HuH-7 (cell line): ENCODE measurements around the gene GLTP.
"Not testable (repeated sequence)": the region's sequence is repeated elsewhere in the genome, so short reads cannot be mapped to it uniquely, and the experiment has no call there.

Experiments used
- DNase-seq: peaks from one replicate; pipeline ENCODE4 v3.0.0; 2011; ENCODE audit warnings: low spot score

Gene GLTP

DNA sequence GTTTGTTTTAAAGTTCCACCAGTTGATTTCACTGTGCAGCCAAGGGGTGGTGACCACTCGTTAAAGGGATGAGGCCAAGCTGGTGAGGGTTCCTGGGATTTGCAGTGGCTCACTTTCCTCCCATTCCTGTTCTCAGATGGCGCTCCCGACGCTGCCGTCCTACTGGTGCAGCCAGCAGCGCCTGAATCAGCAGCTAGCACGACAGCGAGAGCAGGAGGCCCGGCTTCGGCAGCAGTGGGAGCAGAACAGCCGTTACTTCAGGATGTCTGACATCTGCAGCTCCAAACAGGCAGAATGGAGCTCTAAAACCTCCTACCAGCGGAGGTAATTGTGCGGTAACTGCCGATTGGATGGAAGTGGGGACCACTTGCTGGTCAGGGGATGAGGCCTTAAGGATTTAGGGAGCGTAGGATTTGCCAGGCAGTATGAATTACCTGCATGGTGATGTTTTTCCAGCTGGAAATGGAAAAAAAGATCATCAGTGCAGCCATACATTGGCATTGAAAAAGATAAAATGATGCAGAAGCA is 22.6 kb upstream of the GLTP start:
- no peak for DNase-seq

DNA sequence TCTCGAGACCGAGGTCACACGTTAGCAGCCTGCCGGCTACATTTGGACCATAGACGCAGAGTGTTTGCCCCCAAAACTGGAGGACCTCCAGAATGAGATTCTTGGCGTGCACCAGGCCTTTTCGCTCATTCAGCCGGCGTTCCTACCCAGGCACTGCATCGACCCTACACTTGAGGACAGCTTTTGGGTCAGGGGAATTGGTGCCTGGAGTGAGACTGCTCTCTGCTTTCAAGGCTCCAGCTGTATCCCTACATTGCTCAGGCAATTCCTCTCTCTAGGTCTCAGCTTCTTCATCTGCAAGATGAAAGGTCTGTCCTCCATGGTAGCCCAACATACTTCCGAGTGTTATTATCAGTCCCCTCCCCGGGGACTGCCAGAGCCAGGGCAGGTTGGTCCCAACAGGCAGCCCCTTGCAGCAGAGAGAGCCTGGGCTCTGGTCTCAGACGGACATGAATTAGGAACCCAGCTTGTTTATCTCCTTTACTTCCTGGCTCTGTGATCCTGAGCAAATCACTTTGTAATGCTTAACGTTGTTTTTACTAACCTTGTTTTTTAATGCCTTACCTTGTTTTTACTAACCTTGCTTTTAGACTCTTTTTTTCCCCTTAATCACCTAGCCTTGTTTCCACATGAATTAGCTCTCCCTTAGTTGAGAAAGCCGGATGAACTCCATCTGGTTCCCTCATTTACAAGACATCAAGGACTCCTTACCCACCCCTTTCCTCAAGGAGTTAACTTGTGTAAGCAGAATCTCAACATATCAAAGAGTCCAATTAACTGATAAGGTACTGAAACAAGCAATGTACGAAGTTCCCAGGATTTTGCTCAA is 20.6 kb upstream of the GLTP start:
- peak; percentile 55 for DNase-seq

DNA sequence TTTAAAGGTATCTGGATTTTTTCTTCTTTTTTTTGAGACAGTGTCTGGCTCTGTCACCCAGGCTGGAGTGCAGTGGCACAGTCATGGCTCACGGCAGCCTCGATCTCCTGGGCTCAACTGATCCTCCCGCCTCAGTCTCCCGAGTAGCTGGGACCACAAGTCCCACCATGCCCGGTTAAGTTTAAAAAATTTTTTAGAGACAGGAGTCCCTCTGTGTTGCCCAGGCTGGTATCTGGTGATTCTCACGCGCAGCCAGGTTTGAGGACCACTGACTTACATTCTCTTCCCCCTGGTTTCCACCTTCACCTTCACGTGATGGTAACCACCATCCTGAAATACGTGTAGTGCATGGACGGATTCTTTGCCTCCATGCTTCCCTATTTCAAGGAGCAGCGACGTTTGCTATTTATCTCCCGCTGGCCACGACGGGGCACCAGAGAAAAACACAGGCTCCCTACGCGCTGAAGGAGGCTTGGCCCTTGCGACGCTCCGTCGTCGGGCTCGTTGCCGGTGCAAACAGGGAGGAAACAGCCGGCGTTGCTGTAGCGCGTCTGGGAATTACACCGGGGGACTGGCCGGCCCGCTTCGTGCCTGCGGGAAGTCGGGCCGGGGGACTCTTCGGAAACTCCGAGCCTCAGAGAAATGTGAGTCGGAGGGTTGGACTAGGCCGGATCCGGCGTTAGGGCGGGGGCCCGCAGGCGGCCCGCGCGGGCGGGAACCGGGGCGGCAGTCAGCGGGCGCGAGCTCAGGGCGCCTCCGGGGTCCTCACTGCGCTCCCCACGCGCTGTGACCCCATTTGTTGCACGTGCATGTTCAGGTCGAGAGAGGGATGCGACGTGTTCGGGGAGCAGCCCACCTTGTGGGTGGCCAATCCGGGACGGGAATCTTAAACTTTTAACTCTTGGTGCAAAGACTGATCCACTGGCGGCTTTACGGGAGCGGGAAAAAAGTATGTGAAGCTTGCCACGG is 19.7 kb upstream of the GLTP start, which contains the start of gene TCHP:
Gene TCHP, plus strand, starts transcription at position 492 of the 969 bp plus-strand sequence. CDS start 2,753 bp downstream, outside the sequence.
- peak; percentile 90 for DNase-seq

DNA sequence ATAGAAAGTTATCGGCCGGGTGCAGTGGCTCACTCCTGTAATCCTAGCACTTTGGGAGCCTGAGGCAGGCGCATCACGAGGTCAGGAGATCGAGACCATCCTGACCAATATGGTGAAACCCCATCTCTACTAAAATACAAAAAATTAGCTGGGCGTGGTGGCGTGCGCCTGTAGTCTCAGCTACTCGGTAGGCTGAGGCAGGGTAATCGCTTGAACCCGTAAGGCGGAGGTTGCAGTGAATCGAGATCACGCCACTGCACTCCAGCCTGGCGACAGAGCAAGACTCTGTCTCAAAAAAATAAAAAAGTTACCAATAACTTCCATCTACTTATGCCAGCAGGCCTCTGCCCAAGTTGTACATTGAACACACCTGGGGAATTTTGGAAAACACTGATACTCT is 19.0 kb upstream of the GLTP start:
- not testable (repeated sequence) for DNase-seq

DNA sequence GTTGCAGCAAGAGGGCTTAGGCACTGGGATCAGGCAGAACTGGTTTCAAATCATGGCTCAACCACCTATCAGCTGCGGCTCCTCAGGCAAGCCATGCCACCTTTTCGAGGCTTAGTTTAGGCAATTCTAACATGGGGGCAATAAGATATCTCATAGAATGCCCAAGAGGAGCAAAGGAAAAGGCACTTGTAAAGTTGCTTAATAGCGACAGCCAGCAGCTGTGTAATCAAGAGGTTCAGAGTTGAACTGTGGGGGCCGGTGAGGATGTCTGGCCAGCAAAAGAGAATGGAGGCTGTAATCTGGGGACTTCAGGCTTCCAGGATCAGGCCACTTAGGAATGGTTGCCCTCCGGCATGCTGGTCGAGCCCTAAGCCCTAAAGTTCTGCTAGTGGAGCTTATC is 16.7 kb upstream of the GLTP start:
- DNase-seq = no peak

DNA sequence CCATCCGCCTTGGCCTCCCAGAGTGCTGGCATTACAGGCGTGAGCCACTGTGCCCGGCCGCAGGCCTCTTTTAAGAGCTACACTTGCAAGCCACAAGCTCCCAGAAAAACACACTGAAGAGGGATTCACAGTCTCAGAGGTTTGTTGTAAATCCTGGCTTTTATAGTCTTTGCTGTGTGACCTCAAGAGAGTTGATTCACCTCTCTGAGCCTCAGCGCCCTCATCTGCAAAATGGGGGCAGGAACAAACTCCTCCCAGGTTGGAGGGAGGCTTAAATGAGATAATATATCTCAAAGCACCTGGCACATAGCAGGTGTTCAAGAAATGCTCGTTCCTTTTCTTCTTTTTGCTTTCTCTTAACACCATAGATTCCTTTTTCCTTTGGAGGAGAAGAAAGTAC is 15.8 kb upstream of the GLTP start:
- DNase-seq = no peak

DNA sequence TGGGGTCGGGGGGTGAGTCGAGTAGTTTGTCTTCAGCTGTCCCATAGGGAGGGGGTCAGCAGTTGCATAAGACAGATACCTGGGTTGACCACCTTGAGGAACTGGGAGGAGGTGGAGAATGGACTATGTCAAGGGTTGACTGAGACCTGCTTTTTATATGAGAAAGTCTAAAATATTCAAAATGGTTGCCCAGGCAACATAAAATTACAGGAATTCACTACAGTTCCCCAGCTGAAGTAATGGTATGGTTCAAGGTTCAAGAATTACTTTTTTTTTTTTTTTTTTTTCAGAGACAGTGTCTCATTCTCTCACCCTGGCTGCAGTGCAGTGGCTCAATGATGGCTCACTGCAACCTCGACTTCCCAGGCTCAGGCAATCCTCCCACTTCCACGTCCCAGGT is 14.6 kb upstream of the GLTP start:
- no peak for DNase-seq

DNA sequence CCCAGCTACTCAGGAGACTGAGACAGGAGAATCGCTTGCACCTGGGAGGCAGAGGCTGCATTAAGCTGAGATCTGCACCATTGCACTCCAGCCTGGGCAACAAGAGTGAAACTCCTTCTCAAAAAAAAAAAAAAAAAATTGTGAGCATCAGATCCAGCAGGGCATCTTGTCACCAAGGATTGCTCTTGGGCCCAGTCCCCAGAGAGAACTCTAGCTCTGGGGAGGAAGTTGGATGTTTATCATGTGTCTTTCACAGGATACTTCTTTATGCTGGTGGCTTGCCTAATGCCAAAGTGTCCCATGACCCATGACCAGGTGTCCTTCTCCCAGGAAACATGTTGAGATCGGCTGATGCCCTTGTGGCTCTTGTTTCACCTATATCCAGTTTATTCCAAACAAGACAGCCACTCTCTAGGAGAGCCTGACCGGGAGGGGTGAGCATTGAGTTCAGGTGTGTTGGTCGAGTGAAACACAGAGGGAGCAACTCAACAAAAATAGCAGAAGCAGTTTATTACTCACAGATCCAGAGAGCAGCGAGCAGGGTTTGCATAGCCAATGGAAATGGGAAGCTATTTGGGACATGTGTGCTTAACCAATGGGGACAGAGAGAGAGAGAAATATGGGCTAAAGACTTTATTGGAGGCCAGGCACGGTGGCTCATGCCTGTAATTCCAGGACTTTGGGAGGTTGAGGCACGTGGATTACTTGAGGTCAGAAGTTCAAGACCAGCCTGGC is 13.1 kb upstream of the GLTP start:
- DNase-seq = no peak

DNA sequence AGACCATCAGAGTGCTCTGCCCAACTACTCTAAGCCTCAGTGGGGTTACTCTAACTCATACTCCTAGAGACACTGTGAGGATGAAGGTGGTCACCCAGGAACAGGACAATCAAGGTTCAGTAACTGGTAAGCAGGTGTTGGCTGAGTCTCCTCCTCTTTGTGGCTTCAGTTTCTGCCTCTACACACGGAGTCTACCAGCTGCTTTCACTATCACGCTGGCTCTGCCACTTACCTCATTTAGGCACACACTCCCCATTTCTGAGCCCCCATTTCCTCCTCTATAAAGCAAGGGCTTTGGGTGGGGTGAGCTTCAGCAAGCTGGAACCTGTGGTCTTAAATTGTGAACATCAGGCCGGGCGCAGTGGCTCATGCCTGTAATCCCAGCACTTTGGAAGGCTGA is 12.4 kb upstream of the GLTP start:
- DNase-seq = no peak

DNA sequence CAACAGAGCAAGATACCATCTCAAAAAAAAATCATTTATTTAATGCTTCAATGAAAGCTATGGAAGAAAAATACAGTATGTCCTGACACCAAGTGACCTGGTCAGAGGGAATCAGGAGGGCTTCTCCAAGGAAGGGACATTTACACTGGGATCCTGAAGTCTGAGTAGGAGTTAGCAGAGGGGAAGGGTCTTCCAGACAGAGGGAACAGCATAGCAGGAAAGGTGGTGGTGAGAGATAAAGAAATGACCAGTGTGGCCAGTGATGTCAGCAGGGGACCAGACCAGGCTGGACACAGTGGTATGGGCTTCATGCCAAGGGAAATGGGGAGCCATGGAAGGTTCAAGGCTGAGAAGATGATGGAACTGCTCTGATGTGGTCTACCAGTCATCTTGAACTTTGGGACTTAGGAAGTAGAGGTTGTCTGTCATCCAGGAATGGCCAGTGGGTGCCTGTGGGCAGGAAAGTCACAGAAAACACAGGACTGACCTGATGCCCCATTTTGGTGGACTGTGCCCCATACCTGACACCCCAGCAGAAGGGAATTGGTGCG is 11.9 kb upstream of the GLTP start:
- no peak for DNase-seq

DNA sequence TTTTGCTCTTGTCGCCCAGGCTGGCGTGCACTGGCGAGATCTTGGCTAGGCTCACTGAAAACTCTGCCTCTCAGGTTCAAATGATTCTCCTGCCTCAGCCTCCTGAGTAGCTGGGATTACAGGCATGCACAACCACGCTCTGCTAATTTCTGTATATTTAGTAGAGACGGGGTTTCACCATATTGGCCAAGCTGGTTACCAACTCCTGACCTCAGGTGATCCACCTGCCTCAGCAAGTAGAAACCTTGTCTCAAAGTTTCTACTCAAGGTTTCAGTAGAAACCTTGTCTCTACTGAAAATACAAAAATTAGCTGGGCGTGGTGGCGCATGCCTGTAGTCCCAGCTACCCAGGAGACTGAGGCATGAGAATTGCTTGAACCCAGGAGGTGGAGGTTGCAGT is 11.4 kb upstream of the GLTP start:
- not testable (repeated sequence) for DNase-seq

DNA sequence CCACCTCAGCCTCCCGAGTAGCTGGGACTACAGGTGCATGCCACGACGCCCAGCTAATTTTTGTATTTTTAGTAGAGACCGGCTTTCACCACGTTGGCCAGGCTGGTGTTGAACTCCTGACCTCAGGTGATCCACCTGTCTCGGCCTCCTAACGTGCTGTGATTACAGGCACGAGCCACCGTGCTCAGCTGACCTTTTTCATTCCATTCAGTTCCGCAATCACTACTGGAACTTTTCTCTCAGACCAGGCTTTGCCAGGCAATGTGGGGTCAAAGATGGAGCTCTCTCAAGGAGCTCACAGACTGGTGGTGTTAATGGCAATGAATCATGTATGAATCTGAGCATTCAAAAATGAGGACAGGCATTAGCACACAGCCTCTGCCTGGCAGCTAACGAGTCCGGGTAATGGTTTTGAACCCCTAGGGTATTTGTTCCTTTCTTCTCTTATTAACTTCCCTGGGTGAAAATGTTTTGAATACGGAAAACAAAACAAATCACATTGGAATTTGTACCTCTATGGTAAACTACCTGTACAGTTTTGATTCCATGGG is 10.4 kb upstream of the GLTP start:
- no peak for DNase-seq

DNA sequence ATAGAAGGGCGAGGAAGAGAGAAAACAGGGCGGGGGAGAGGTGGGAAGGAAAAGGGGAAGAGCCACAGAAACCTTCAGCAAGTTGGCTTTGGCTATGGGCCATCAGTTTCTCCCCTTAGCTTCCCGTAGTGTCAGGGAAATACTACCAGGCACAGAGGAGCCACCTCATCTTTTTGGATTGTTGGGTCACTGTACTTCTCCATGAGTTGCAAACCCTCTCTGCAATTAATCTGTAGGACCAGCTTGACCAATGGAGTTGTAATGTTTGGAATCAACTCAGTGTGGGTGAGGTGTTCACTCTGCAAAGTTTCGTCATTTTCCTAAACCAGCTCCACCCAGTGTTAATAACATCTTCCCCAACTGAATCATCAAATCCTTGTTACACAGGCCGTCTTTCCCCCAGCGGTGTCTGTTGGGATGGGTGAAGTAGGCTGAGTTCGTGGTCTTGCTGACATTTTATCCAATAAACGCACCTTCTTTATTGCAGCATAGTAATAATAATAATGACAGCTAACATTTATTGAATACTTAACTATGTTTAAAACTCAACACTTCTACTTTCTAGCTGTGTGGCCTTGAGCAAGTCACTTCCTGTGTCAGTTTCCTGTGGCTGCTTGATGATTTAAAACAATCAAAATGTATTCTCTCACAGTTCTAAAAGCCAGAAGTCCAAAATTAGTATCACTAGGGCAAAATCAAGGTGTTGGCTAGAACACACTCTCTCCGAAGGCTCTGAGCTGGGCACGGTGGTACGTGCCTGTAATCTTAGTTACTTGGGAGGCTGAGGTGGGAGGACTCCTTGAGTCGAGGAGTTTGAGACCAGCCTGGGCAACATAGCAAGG is 8.1 kb upstream of the GLTP start:
- DNase-seq = no peak

DNA sequence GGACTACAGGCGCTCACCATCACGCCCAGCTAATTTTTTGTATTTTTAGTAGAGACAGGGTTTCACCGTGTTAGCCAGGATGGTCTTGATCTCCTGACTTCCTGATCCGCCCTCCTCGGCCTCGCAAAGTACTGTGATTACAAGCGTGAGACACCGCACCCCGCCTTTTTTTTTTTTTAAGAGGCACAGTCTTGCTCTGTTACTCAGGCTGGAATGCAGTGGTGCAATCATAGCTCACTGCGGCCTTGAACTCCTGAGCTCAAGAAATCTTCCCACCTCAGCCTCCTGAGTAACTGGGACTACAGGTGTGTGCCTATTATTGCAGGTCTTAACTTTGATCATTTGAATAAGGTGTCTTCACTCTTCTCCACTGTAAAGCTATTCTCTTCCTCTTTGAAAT is 5.3 kb upstream of the GLTP start:
- DNase-seq = no peak

DNA sequence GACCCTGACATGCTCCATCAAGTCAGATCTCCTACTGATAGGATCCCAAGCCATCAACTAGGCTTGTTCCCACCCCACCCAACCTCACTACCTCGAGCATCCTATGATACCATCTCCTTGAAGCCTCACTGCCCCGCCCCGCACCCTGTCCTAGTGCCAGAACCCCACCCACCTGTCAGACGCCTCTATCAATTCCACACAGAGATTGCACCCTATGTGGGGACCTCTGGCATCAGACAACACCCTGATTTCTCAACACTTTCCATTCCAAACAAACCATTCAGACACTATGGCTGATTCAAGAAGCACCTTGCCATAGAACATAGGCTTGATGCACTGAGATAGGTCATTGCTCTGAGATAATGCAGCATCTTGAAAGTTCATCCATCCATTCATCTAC is 3.1 kb upstream of the GLTP start:
- DNase-seq = no peak

DNA sequence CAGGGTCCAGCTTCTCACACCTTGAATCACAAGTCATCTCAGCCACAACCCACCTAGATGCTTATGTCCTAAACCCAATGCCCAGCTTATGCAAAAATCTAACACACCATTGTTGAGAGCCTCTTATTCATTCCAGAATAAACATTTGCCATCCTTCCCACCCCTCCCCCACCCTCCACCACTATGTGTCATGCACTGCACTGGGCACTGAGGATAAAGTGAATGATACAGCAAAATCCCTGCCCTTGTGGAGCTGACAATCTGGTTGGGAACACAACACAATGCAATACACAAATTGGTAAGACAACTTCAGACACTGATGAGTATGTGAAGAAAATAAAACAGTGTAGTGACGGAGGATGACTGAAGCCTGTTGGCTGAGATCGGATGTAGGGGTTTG is 1.4 kb upstream of the GLTP start:
- no peak for DNase-seq

DNA sequence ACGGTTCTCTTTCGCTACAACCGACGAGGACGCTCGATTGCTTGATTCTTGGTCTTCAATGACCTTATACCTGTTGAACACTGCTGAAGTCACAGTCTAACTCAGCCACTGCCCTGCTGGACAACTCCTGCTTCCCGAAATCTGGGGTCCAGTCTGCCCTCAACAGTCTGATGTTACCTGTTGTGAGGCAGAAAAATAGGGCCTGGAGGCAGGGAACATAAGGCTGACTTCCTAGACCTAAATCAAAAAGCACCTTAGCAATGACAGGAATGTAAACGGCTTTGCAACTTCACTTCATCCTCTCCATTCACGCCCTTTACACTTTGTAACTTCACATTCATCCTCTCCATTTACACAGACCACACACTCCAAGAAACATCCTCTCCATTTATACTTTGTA is 597 bp upstream of the GLTP start:
- DNase-seq = no peak

DNA sequence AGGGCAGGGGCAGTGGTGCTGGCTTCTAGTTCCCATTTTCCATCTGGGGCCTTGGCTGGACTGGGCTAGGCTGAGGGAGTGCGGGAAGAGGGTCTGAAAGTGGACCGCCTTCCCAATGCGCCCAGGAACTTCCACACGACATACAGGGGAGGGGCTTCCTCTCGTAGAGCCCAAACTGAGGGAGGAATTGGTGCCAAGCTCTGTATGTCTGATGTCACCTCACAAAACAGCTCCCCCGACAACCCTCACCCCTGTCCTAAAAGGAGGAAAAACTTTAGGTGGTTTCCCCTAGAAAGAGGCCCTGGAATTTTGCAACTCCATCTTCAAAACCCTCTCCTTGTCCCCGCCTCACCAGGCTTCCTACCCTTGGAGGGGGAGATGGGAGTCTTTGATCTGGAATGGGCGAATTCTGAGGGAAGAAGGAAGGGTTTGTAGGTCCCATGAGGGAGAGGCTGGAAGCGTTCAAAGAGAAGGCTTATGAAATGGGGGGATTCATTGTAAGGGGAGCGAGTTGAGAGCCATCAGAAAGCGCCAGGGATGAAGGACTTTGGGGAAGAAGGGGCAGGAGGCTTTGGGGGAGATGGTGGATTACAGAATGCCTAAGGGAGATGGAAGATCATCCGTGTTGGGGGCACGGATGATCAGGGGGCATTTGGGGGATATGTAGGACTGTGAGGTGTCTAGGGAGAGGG is 844 bp downstream of the GLTP start:
- DNase-seq = no peak

DNA sequence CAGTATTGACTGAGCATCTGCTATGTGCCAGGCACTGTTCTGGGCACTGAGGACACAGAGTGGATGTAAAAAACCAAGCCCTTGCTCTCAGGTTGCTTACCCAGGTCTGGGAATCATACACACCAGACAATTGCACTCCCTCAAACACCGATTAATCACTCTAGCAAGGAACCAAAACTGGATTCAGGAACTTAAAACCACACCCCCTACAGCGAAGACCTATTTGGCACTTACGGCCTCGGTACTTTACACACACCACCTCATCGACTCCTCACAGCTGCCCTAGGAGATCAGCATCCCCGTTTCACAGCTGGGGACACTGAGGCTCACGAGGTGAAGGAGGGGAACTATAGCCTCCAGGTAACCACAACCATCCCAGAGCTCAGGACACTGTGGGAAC is 1.6 kb downstream of the GLTP start:
- no peak for DNase-seq

DNA sequence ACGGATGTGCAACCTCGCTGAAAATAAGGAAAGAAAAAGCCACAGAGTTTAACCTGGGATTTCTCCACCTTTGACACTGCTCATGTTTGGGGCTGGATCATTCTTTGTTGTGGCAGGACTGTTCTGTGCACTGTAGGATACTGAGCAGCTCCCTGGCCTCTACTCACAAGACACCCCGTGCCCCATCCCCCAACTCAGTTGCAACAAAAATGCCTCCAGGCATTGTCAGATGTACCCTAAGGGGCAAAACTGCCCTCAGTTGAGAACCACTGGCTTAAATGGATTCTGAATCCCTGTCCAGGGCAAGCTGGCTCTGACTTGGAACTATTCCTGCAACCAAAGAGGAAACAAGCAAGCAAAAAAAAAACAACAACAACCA is 2.1 kb downstream of the GLTP start:
- no peak for DNase-seq
